Esophagus muscularis mucosa (tissue), 4 donors: ENCODE results near the gene ABCG5. TPM values are rescaled to one million over a fixed set of nuclear protein-coding genes. Genes with fewer than 3 reads are reported as not detected.

ENCODE experiments used
- DNase-seq: peaks from one replicate; pipeline ENCODE4 v3.0.0-alpha.2; 2017; ENCODE audit errors: extremely low spot score
- H3K27ac ChIP-seq, 4 donors: fragments of 200-600 bp; sonication (generic); replicated peaks in 1 of 4; 1 replicate in 3 of 4; 2 replicates in 1 of 4; pipeline ENCODE4 v1.5.1; 2016 to 2019; ENCODE audit warnings: mild to moderate bottlenecking in 1 of 4
- H3K27me3 ChIP-seq, 4 donors: fragments of 200-600 bp; sonication (generic); one replicate each; pipeline versions ENCODE4 v1.5.1 to v1.6.0; 2016 to 2019
- H3K36me3 ChIP-seq, 4 donors: fragments of 200-600 bp; sonication (generic); one replicate each; pipeline ENCODE4 v1.5.1; 2016 to 2019
- H3K4me1 ChIP-seq, 4 donors: fragments of 200-600 bp; sonication (generic); one replicate each; pipeline ENCODE4 v1.5.1; 2016 to 2019
- H3K4me3 ChIP-seq, 4 donors: fragments of 200-600 bp; sonication (generic); 1 replicate in 2 of 4; 2 replicates in 2 of 4; pipeline ENCODE4 v1.5.1; 2016 to 2019; ENCODE audit warnings: mild to moderate bottlenecking in 4 of 4, moderate library complexity in 1 of 4
- H3K9me3 ChIP-seq, 4 donors: fragments of 200-600 bp; sonication (generic); 1 replicate in 3 of 4; 2 replicates in 1 of 4; pipeline ENCODE4 v1.5.1; 2016 to 2019
- EP300 ChIP-seq: sonication (generic); formaldehyde crosslinking; IDR thresholded peaks from one replicate; pipeline ENCODE4 v1.6.1; 2017; ENCODE audit warnings: antibody characterized with exemption
- POLR2A ChIP-seq: fragments of 450-650 bp; IDR thresholded peaks from one replicate; pipeline ENCODE4 v1.6.1; 2017; ENCODE audit warnings: antibody characterized with exemption, moderate library complexity, mild to moderate bottlenecking, low read depth
- POLR2AphosphoS5 ChIP-seq, 2 donors: sonication (generic); formaldehyde crosslinking; IDR thresholded peaks; one replicate each; pipeline ENCODE4 v1.6.1; 2017; ENCODE audit warnings: antibody characterized with exemption in 2 of 2
- WGBS: methylation state at CpG from one replicate; pipeline ENCODE4 v1.1.5; 2018; 5-methylcytosine and 5-hydroxymethylcytosine counted together
- intact Hi-C: fragments of 100-400 bp; cut with DNase I; formaldehyde crosslinking; loops from one replicate; pipeline ENCODE4 v1.15.1; 2023
- total RNA-seq, 4 donors: library from RNA; depleted of rRNA; stranded (reverse); fragments of >200 nt; gene quantifications; one replicate each; pipeline versions ENCODE4 v1.1.0 to v1.2.1, GENCODE V29; 2016
- TF ChIP-seq, protein P1 (sequence below), 3 experiments: fragments of 200-600 bp in 2 of 3; fragments of 450-650 bp in 1 of 3; sonication (generic) in 2 of 3; IDR thresholded peaks; one replicate each; pipeline ENCODE4 v1.5.1; 2017 to 2019; ENCODE audit warnings: antibody characterized with exemption in 3 of 3, mild to moderate bottlenecking in 2 of 3, moderate library complexity in 1 of 3

Gene ABCG5
- total RNA-seq, 4 donors from 2014 or later, result not detected

DNA sequence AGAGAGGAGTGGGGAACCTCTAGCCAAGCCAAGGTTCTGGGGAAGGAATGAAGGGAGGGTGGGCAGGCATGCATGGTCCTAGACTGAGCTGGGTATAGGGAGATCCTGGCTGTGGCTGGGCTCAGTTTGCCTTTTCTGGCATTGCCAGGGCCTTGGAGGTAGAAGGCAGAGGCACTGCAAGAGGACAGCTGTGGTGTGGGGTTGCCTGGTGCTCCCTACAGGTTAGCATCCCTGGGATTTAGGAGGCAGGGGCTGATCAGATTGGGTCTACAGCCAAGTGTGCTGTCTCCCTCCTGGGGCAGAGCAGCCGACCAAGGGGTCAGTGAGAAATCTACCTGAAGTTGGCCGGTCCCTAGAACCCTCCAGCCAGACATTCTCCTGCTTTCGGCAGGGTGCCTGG is 16.0 kb upstream of the ABCG5 start:
- Histone ChIP-seq H3K36me3 (no peaks in the 10 kb centered on the region), H3K9me3 (no peaks in the 10 kb centered on the region), H3K4me1 (no peaks in the 10 kb centered on the region), H3K4me3 (no peak overlapping the region), H3K27ac (no peak overlapping the region), H3K27me3 (peaks cover 0 to 56% (median 0%) of the 10 kb centered on the region in 4 donors)
- WGBS, result 100% methylated on average over 3 of the region's 3 CpGs
- intact Hi-C loops, result no loop called here
- TF ChIP-seq POLR2AphosphoS5 (IDR thresholded peaks at IDR 0.05), result no peak
- no peak for TF ChIP-seq POLR2A
- no peak for TF ChIP-seq EP300
- TF ChIP-seq, protein P1, sequence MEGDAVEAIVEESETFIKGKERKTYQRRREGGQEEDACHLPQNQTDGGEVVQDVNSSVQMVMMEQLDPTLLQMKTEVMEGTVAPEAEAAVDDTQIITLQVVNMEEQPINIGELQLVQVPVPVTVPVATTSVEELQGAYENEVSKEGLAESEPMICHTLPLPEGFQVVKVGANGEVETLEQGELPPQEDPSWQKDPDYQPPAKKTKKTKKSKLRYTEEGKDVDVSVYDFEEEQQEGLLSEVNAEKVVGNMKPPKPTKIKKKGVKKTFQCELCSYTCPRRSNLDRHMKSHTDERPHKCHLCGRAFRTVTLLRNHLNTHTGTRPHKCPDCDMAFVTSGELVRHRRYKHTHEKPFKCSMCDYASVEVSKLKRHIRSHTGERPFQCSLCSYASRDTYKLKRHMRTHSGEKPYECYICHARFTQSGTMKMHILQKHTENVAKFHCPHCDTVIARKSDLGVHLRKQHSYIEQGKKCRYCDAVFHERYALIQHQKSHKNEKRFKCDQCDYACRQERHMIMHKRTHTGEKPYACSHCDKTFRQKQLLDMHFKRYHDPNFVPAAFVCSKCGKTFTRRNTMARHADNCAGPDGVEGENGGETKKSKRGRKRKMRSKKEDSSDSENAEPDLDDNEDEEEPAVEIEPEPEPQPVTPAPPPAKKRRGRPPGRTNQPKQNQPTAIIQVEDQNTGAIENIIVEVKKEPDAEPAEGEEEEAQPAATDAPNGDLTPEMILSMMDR (IDR thresholded peaks at IDR 0.05), result no peak
- no peak for DNase-seq

DNA sequence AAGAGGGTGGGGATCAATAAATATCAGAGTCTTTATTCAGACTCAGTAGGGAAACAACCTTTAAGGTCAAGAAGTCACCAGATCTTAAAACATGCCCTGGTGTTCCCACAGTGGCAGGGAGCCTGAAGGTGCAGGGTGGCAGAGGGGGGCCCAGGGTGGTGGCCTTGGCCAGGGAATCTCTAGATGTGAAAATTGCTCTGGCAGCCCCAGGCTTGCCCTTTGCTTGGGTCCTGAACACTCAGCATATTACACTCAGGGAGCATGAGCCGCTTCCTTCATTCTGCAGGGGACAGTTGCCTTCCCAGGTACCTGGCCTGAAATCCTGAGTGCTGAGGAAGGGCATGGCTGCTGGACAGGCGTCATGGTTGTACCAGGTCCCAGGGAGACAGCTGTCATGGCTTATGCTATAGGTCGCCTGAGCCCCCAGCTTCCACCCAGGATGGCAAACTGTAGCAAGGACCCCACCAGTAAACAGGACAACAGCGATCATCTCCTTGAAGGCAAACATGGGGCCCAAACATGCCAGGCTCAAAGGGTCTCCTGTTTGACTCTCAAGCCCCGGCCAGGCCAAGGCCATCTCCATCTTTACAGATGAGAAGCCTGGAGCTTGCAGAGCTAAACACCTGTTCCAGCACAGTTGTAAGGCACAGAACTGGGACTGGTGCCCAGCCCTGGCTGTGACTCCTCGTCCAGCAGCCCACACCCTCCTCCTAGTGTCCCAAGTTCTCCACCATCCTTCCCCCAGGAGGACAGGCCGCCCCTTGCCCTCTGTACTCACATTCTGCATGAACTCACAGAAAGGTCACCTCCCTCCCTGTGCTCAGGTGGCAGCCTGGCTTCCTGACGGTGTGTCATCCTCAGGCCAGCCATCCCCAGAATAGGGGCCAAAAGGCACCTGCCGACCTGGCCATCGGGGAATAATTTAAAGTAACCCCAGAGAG is 14.8 kb upstream of the ABCG5 start:
- TF ChIP-seq POLR2A (no peak), POLR2AphosphoS5 (IDR thresholded peaks at IDR 0.05) (no peak), EP300 (no peak)
- TF ChIP-seq, protein P1 (IDR thresholded peaks at IDR 0.05), result no peak
- Histone ChIP-seq H3K4me1 (no peaks in the 10 kb centered on the region), H3K27ac (no peak overlapping the region), H3K36me3 (no peaks in the 10 kb centered on the region), H3K9me3 (no peaks in the 10 kb centered on the region), H3K27me3 (peaks cover 0 to 46% (median 0%) of the 10 kb centered on the region in 4 donors), H3K4me3 (no peak overlapping the region)
- no peak for DNase-seq
- intact Hi-C loops, result no loop called here
- WGBS, result 82% methylated on average over 9 of the region's 10 CpGs

DNA sequence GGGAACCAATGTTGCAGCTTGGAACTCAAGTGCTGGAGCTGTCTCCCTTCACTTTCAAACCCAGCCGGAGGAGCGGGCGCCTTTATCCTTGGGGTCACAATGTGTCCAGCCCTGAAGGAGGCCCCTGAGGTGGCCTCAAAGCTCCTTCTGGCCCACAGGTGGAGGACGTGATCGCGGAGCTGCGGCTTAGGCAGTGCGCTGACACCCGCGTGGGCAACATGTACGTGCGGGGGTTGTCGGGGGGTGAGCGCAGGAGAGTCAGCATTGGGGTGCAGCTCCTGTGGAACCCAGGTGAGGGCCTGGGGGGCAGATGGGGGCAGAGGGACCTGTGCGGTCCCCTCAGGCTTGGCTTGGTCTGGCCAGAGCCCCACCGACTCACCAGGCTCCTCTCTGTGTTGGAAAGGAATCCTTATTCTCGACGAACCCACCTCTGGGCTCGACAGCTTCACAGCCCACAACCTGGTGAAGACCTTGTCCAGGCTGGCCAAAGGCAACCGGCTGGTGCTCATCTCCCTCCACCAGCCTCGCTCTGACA is 13.6 kb upstream of the ABCG5 start:
- Histone ChIP-seq H3K27ac (no peak overlapping the region), H3K27me3 (peaks cover 0 to 46% (median 0%) of the 10 kb centered on the region in 4 donors), H3K4me1 (no peaks in the 10 kb centered on the region), H3K9me3 (no peaks in the 10 kb centered on the region), H3K4me3 (no peak overlapping the region), H3K36me3 (no peaks in the 10 kb centered on the region)
- intact Hi-C loops, result no loop called here
- WGBS, result 92% methylated on average over 21 of the region's 21 CpGs
- TF ChIP-seq EP300 (no peak), POLR2AphosphoS5 (IDR thresholded peaks at IDR 0.05) (no peak), POLR2A (no peak)
- TF ChIP-seq, protein P1 (IDR thresholded peaks at IDR 0.05), result no peak
- no peak for DNase-seq

DNA sequence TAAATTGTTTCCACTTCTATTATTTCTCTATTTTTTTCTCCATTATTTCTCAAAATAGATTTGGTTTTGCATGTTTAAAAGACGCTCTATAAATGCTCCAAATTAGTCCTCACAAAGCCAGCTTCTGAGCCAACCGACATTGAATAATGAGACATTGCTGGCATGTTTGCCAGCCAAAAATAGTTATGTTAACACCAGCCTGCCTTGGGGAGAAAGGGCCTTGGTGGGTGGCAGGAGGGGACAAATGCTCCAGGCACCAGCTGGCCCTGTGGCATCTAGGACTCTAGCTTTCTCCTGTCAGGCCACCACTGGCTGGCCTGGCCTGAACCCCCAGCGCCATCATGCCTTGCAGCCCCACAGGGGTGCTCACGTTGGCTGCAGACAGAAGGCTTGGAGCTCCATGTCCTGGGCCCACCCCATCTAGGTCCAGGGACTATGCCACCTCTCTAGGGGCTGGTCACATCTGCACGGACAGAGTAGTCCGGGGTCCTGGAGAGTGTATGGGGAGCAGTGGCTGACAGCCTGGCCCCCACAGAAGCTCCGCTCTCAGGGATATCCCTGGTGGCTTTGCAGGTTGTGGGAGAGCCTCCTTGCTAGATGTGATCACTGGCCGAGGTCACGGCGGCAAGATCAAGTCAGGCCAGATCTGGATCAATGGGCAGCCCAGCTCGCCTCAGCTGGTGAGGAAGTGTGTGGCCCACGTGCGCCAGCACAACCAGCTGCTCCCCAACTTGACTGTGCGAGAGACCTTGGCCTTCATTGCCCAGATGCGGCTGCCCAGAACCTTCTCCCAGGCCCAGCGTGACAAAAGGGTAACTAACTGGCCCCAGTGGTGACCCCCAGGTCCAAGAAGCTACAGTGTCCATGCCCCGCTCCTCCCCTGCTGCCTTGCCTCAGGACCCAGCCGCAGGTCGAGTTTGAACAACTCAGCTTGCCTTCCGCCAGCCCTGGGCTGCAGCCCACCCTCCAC is 12.7 kb upstream of the ABCG5 start:
- intact Hi-C loops, result no loop called here
- DNase-seq, result no peak
- TF ChIP-seq POLR2A, result no peak
- TF ChIP-seq, protein P1 (IDR thresholded peaks at IDR 0.05), result no peak
- TF ChIP-seq POLR2AphosphoS5 (IDR thresholded peaks at IDR 0.05), result no peak
- no peak for TF ChIP-seq EP300
- 77% methylated on average over 8 of the region's 20 CpGs for WGBS
- no peaks in the 10 kb centered on the region for H3K4me1 ChIP-seq
- H3K36me3 ChIP-seq, result no peaks in the 10 kb centered on the region
- no peak overlapping the region for H3K27ac ChIP-seq
- H3K27me3 ChIP-seq, result peaks cover 0 to 42% (median 0%) of the 10 kb centered on the region in 4 donors
- H3K4me3 ChIP-seq, result no peak overlapping the region
- H3K9me3 ChIP-seq, result no peaks in the 10 kb centered on the region
